SK-N-SH treated with all-trans-retinoic acid at 6 μM for 48 hours (cell line): Measurements from ENCODE around the gene STARD13.

ENCODE experiments used
- ATAC-seq: fragments of 200-7000 bp; cut with Tn5 transposase; 3 replicates; pipeline ENCODE4 v1.9.1; 2020; ENCODE audit warnings: mild to moderate bottlenecking, moderate library complexity
- ARNTL ChIP-seq: fragments of 450-650 bp; formaldehyde crosslinking; IDR thresholded peaks from 2 replicates; pipeline ENCODE4 v1.5.0; 2020; ENCODE audit warnings: low read depth, mild to moderate bottlenecking, moderate library complexity, borderline replicate concordance
- CSDC2 ChIP-seq: fragments of 250-450 bp; sonication (Bioruptor Pico); IDR thresholded peaks from 2 replicates; pipeline ENCODE4 v1.5.0; 2020; ENCODE audit warnings: mild to moderate bottlenecking, moderate library complexity
- ESRRG ChIP-seq: fragments of 250-450 bp; sonication (Bioruptor Pico); IDR thresholded peaks from 2 replicates; pipeline ENCODE4 v1.6.1; 2021; ENCODE audit warnings: mild to moderate bottlenecking
- GLIS3 ChIP-seq: fragments of 250-450 bp; sonication (Bioruptor Pico); IDR thresholded peaks from 2 replicates; pipeline ENCODE4 v1.5.0; 2020; ENCODE audit warnings: mild to moderate bottlenecking, moderate library complexity
- ISL1 ChIP-seq: fragments of 250-450 bp; sonication (Bioruptor Pico); IDR thresholded peaks from 2 replicates; pipeline ENCODE4 v2.1.2; 2022; ENCODE audit warnings: mild to moderate bottlenecking, moderate library complexity
- PPARA ChIP-seq: fragments of 250-450 bp; sonication (Bioruptor Pico); IDR thresholded peaks from 2 replicates; pipeline ENCODE4 v1.5.0; 2020; ENCODE audit warnings: mild to moderate bottlenecking, borderline replicate concordance
- RARB ChIP-seq: fragments of 250-450 bp; sonication (Bioruptor Pico); IDR thresholded peaks from 2 replicates; pipeline ENCODE4 v1.8.0; 2021; ENCODE audit warnings: mild to moderate bottlenecking, moderate library complexity
- TCF4 ChIP-seq: fragments of 250-450 bp; sonication (Bioruptor Pico); IDR thresholded peaks from 2 replicates; pipeline ENCODE4 v1.8.0; 2021; ENCODE audit warnings: mild to moderate bottlenecking, moderate library complexity, borderline replicate concordance
- TOX ChIP-seq: fragments of 250-450 bp; sonication (Bioruptor Pico); IDR thresholded peaks from 2 replicates; pipeline ENCODE4 v1.8.0; 2021; ENCODE audit warnings: mild to moderate bottlenecking, moderate library complexity, borderline replicate concordance
- TSHZ2 ChIP-seq: fragments of 250-450 bp; sonication (Bioruptor Pico); IDR thresholded peaks from 2 replicates; pipeline ENCODE4 v1.5.0; 2020; ENCODE audit warnings: mild to moderate bottlenecking, moderate library complexity
- ZC3H10 ChIP-seq: fragments of 250-450 bp; sonication (Bioruptor Pico); IDR thresholded peaks from 2 replicates; pipeline ENCODE4 v1.5.1; 2021; ENCODE audit warnings: mild to moderate bottlenecking, moderate library complexity
- ZFP3 ChIP-seq: fragments of 250-450 bp; sonication (Bioruptor Pico); IDR thresholded peaks from 2 replicates; pipeline ENCODE4 v1.5.0; 2020; ENCODE audit warnings: mild to moderate bottlenecking, moderate library complexity
- ZFP30 ChIP-seq: fragments of 450-650 bp; formaldehyde crosslinking; IDR thresholded peaks from 2 replicates; pipeline ENCODE4 v1.5.0; 2022; ENCODE audit warnings: mild to moderate bottlenecking, moderate library complexity
- ZNF565 ChIP-seq: fragments of 450-650 bp; formaldehyde crosslinking; conservative IDR thresholded peaks from 2 replicates; pipeline ENCODE4 v1.5.0; 2020; ENCODE audit warnings: low read depth, mild to moderate bottlenecking, moderate library complexity
- ZNF70 ChIP-seq: fragments of 450-650 bp; formaldehyde crosslinking; IDR thresholded peaks from 2 replicates; pipeline ENCODE4 v1.5.0; 2020; ENCODE audit warnings: mild to moderate bottlenecking, moderate library complexity
- ZNF8 ChIP-seq: fragments of 450-650 bp; formaldehyde crosslinking; IDR thresholded peaks from 2 replicates; pipeline ENCODE4 v1.5.0; 2020; ENCODE audit warnings: mild to moderate bottlenecking, moderate library complexity
- TF ChIP-seq, protein P1 (sequence below): fragments of 250-450 bp; sonication (Bioruptor Pico); IDR thresholded peaks from 2 replicates; pipeline ENCODE4 v1.5.1; 2021; ENCODE audit warnings: mild to moderate bottlenecking, moderate library complexity
- TF ChIP-seq, protein P2 (sequence below): fragments of 250-450 bp; sonication (Bioruptor Pico); IDR thresholded peaks from 2 replicates; pipeline ENCODE4 v1.8.0; 2021; ENCODE audit warnings: low read depth, mild to moderate bottlenecking, moderate library complexity, borderline replicate concordance
- TF ChIP-seq, protein P3 (sequence below): fragments of 250-450 bp; sonication (Bioruptor Pico); IDR thresholded peaks from 2 replicates; pipeline ENCODE4 v1.5.1; 2020; ENCODE audit warnings: low read depth, mild to moderate bottlenecking, moderate library complexity

STARD13 gene

DNA sequence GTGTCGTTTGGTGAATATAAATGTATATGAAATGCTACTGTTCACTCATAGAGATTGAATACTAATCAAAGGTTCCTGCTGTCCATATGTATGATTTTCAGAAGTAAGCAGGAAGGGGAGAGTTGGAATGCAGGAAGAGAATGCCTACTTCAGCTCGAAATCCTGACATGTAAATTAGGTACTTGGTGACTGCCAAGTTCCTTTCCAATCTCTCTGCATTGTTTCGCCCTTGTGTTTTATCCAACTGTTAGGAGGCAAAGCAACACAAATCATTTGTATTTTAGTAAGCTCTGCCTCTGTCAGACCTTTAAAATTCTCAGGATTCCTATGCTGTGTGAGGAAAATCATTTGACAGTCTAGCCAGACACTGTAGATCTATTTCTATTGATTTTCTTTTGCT, 9.0 kb downstream of the STARD13 start:
- no peak; the same call in 2 of the 3 replicates for ATAC-seq
- TF ChIP-seq, protein P1, sequence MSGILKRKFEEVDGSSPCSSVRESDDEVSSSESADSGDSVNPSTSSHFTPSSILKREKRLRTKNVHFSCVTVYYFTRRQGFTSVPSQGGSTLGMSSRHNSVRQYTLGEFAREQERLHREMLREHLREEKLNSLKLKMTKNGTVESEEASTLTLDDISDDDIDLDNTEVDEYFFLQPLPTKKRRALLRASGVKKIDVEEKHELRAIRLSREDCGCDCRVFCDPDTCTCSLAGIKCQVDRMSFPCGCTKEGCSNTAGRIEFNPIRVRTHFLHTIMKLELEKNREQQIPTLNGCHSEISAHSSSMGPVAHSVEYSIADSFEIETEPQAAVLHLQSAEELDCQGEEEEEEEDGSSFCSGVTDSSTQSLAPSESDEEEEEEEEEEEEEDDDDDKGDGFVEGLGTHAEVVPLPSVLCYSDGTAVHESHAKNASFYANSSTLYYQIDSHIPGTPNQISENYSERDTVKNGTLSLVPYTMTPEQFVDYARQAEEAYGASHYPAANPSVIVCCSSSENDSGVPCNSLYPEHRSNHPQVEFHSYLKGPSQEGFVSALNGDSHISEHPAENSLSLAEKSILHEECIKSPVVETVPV, result no peak
- TF ChIP-seq GLIS3, result no peak
- TF ChIP-seq ZNF565 (CRISPR knock-in tag), result no peak
- TF ChIP-seq ESRRG (CRISPR knock-in tag), result no peak
- no peak for TF ChIP-seq ZNF8 (CRISPR knock-in tag)
- TF ChIP-seq, protein P2, sequence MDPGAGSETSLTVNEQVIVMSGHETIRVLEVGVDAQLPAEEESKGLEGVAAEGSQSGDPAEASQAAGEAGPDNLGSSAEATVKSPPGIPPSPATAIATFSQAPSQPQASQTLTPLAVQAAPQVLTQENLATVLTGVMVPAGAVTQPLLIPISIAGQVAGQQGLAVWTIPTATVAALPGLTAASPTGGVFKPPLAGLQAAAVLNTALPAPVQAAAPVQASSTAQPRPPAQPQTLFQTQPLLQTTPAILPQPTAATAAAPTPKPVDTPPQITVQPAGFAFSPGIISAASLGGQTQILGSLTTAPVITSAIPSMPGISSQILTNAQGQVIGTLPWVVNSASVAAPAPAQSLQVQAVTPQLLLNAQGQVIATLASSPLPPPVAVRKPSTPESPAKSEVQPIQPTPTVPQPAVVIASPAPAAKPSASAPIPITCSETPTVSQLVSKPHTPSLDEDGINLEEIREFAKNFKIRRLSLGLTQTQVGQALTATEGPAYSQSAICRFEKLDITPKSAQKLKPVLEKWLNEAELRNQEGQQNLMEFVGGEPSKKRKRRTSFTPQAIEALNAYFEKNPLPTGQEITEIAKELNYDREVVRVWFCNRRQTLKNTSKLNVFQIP (CRISPR knock-in tag), result no peak
- no peak for TF ChIP-seq ZNF70 (CRISPR knock-in tag)
- TF ChIP-seq ZFP3 (CRISPR knock-in tag), result no peak
- no peak for TF ChIP-seq TCF4 (CRISPR knock-in tag)
- TF ChIP-seq ARNTL, result no peak
- no peak for TF ChIP-seq ZFP30 (CRISPR knock-in tag)
- no peak for TF ChIP-seq TOX
- TF ChIP-seq PPARA (CRISPR knock-in tag), result no peak
- TF ChIP-seq, all 23 proteins: peak for 0

DNA sequence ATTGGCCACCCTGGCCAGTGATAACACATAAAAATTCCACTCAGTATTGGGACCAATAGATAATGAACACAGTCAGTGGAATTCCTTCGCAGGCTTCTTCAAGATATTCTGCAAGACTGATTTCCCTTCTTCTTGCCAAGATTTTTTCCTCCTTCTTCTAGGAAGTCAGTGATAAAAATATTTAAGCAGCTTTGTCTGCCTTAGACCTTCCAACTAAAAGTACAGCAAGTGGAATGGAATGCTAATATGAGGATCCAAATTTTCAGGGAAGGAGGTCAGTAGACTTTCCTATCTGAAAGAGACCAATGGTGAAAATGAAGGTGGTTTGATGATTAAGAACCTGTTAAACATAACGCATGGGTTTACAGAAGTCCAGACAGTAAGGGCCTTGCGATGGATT, 9.6 kb downstream of the STARD13 start:
- TF ChIP-seq TOX, result no peak
- TF ChIP-seq CSDC2 (CRISPR knock-in tag), result no peak
- no peak for TF ChIP-seq RARB (CRISPR knock-in tag)
- no peak for TF ChIP-seq GLIS3
- no peak for TF ChIP-seq PPARA (CRISPR knock-in tag)
- TF ChIP-seq ZNF565 (CRISPR knock-in tag), result no peak
- no peak for TF ChIP-seq ESRRG (CRISPR knock-in tag)
- TF ChIP-seq ZNF70 (CRISPR knock-in tag), result no peak
- TF ChIP-seq, protein P2 (CRISPR knock-in tag), result no peak
- TF ChIP-seq ISL1 (CRISPR knock-in tag), result no peak; the same call in 1 of the 2 replicates
- TF ChIP-seq TSHZ2, result no peak
- no peak for TF ChIP-seq ZFP30 (CRISPR knock-in tag)
- TF ChIP-seq, protein P3, sequence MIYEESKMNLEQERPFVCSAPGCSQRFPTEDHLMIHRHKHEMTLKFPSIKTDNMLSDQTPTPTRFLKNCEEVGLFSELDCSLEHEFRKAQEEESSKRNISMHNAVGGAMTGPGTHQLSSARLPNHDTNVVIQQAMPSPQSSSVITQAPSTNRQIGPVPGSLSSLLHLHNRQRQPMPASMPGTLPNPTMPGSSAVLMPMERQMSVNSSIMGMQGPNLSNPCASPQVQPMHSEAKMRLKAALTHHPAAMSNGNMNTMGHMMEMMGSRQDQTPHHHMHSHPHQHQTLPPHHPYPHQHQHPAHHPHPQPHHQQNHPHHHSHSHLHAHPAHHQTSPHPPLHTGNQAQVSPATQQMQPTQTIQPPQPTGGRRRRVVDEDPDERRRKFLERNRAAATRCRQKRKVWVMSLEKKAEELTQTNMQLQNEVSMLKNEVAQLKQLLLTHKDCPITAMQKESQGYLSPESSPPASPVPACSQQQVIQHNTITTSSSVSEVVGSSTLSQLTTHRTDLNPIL (CRISPR knock-in tag), result no peak
- TF ChIP-seq ARNTL, result no peak
- TF ChIP-seq ZNF8 (CRISPR knock-in tag), result no peak
- no peak; the same call in 2 of the 3 replicates for ATAC-seq

- no peak for TF ChIP-seq TSHZ2
- TF ChIP-seq ZNF8 (CRISPR knock-in tag), result no peak
- no peak for TF ChIP-seq ZC3H10 (CRISPR knock-in tag)
- no peak for TF ChIP-seq TCF4 (CRISPR knock-in tag)
- no peak for ATAC-seq
Observed at GRCh38 chr13:33274264-33274663, 11.3 kb downstream of the STARD13 start.
